A549 (cell line): ENCODE data around the gene MAP2K7.

Experiments
- CHD2 ChIP-seq: fragments of 150-350 bp; IDR thresholded peaks from 2 replicates; pipeline ENCODE4 v1.6.1; 2014; ENCODE audit warnings: low read length; ENCODE audit not compliant: partially characterized antibody
- CTCF ChIP-seq: fragments of >200 bp; sonication (Bioruptor Twin); formaldehyde crosslinking; IDR thresholded peaks from 3 replicates; pipeline ENCODE4 v1.5.1; 2016
- JUN ChIP-seq, 2 experiments: fragments of >200 bp; sonication (Bioruptor Twin); formaldehyde crosslinking; IDR thresholded peaks; 2 replicates in 1 of 2; 3 replicates in 1 of 2; pipeline ENCODE4 v1.6.1; 2016 to 2017
- MAX ChIP-seq: IDR thresholded peaks from 2 replicates; pipeline ENCODE4 v1.6.1; 2012
- MYC ChIP-seq: IDR thresholded peaks from 2 replicates; pipeline ENCODE4 v1.6.1; 2012; ENCODE audit warnings: mild to moderate bottlenecking, inconsistent platforms, low read length, improper control_type of control experiment, borderline replicate concordance
- POLR2A ChIP-seq: IDR thresholded peaks from 2 replicates; pipeline ENCODE4 v1.6.1; 2012; ENCODE audit warnings: mild to moderate bottlenecking, low read length
- SMC3 ChIP-seq: fragments of >200 bp; sonication (Bioruptor Twin); formaldehyde crosslinking; IDR thresholded peaks from 3 replicates; pipeline ENCODE4 v1.6.1; 2018; ENCODE audit warnings: inconsistent platforms

GRCh38 chr19:7894612-7895309, 8.9 kb upstream of the MAP2K7 start:
- TF ChIP-seq JUN (IDR thresholded peaks at IDR 0.05) (no peak), MYC (no peak), POLR2A (no peak), CHD2 (no peak), CTCF (no peak), SMC3 (no peak), MAX (no peak)
